GM19240 (cell line): ENCODE data around the gene ZNF8.
"Not testable (repeated sequence)": the region's sequence is repeated elsewhere in the genome, so short reads cannot be mapped to it uniquely, and the experiment has no call there.

ENCODE experiments used
- DNase-seq: peaks from one replicate; pipeline ENCODE4 v3.0.0; 2011; ENCODE audit warnings: low spot score; ENCODE audit not compliant: insufficient read length

ZNF8 gene

GRCh38 chr19:58278541-58279041, at the start of gene ZNF8:
Gene ZNF8, plus strand, starts transcription at chr19:58278955. Its CDS starts 127 bp downstream, at chr19:58279082.
- peak; percentile 100 for DNase-seq

GRCh38 chr19:58229255-58229639, 49.5 kb upstream of the ZNF8 start:
- DNase-seq: no peak

GRCh38 chr19:58237324-58237723, 41.4 kb upstream of the ZNF8 start:
- DNase-seq: no peak

- DNase-seq: no peak
These were observed 35.4 kb upstream of the ZNF8 start for GRCh38 chr19:58243351-58243750.

- DNase-seq: no peak
These were observed 29.9 kb upstream of the ZNF8 start for GRCh38 chr19:58248886-58249285.

GRCh38 chr19:58252102-58252685, 26.6 kb upstream of the ZNF8 start:
- no peak for DNase-seq

GRCh38 chr19:58258259-58258658, 20.5 kb upstream of the ZNF8 start:
- DNase-seq: not testable (repeated sequence)

GRCh38 chr19:58261600-58261967, 17.2 kb upstream of the ZNF8 start:
- no peak for DNase-seq

GRCh38 chr19:58261968-58262921, 16.5 kb upstream of the ZNF8 start:
- no peak for DNase-seq

- DNase-seq: no peak
These were observed 15.8 kb upstream of the ZNF8 start for GRCh38 chr19:58262922-58263296.

- no peak for DNase-seq
These were observed 13.7 kb upstream of the ZNF8 start for GRCh38 chr19:58265100-58265499.

- DNase-seq: no peak
These were observed 10.4 kb upstream of the ZNF8 start for GRCh38 chr19:58268344-58268743.

GRCh38 chr19:58274771-58275201, 4.0 kb upstream of the ZNF8 start:
- DNase-seq: no peak

GRCh38 chr19:58275564-58275963, 3.2 kb upstream of the ZNF8 start:
- DNase-seq: no peak

- DNase-seq: no peak
These were observed 1.6 kb upstream of the ZNF8 start for GRCh38 chr19:58277197-58277596.

- DNase-seq: no peak
These were observed 811 bp upstream of the ZNF8 start for GRCh38 chr19:58277748-58278540.

- DNase-seq: peak; percentile 20
These were observed 528 bp downstream of the ZNF8 start for GRCh38 chr19:58279042-58279924.

GRCh38 chr19:58279925-58280316, 1.2 kb downstream of the ZNF8 start:
- DNase-seq: no peak

- DNase-seq: no peak
These were observed 5.4 kb downstream of the ZNF8 start for GRCh38 chr19:58284199-58284598.

- no peak for DNase-seq
These were observed 13.2 kb downstream of the ZNF8 start for GRCh38 chr19:58291943-58292342.
